GM18499 (cell line): Measurements from ENCODE around the gene GATB.

Experiments used
- ATAC-seq: cut with Tn5 transposase; IDR thresholded peaks from one replicate; pipeline ENCODE4 v1.9.1; 2021; ENCODE audit warnings: moderate number of reproducible peaks; ENCODE audit not compliant: insufficient read depth, unreplicated experiment

GATB gene

GRCh38 chr4:151626228-151626627 lies 134.6 kb downstream of the GATB start:
- no peak for ATAC-seq

GRCh38 chr4:151624626-151625565 lies 135.9 kb downstream of the GATB start:
- no peak for ATAC-seq
